ENCODE measurements around the gene FOXJ3.

The FOXJ3 gene

GRCh38 chr1:42264511-42265190 lies 70.4 kb downstream of the FOXJ3 start:
- TF ChIP-seq FOXP2 (optimal IDR thresholded peaks at IDR 0.05; ENCODE audit: control extremely low read depth, extremely low read length, insufficient read depth) (no peak), POLR2AphosphoS5 (IDR thresholded peaks at IDR 0.05; ENCODE audit: borderline replicate concordance, low read depth, low read length) (no peak), EZH2 (IDR thresholded peaks at IDR 0.05) (no peak)
- Histone ChIP-seq H3K27ac (no peak overlapping the region), H3K9ac (ENCODE audit: insufficient read length) (no peak overlapping the region), H3K36me3 (ENCODE audit: insufficient read depth, low read length) (peaks cover 40% of the 10 kb centered on the region), H3K9me3 (ENCODE audit: low read depth, low read length) (peaks cover 4% of the 10 kb centered on the region; the same call in 1 of the 2 replicates), H3K4me3 (no peak overlapping the region)
- no peak for DNase-seq (ENCODE audit: low read depth, low spot score)

- H3K9ac ChIP-seq (ENCODE audit: insufficient read length), result no peak overlapping the region
- H3K27ac ChIP-seq, result no peak overlapping the region
- no peaks in the 10 kb centered on the region for H3K9me3 ChIP-seq (ENCODE audit: low read depth, low read length)
- H3K36me3 ChIP-seq (ENCODE audit: insufficient read depth, low read length), result peaks cover 34% of the 10 kb centered on the region
- TF ChIP-seq POLR2AphosphoS5 (IDR thresholded peaks at IDR 0.05; ENCODE audit: borderline replicate concordance, low read depth, low read length), result no peak
- no peak for DNase-seq (ENCODE audit: low read depth, low spot score)
- H3K4me3 ChIP-seq, result no peak overlapping the region
Observed at GRCh38 chr1:42263019-42263418, 72.0 kb downstream of the FOXJ3 start.

GRCh38 chr1:42260376-42261070 lies 74.5 kb downstream of the FOXJ3 start:
- TF ChIP-seq POLR2AphosphoS5 (IDR thresholded peaks at IDR 0.05; ENCODE audit: borderline replicate concordance, low read depth, low read length) (no peak), EZH2 (IDR thresholded peaks at IDR 0.05) (no peak), FOXP2 (optimal IDR thresholded peaks at IDR 0.05; ENCODE audit: control extremely low read depth, extremely low read length, insufficient read depth) (no peak)
- no peak for DNase-seq (ENCODE audit: low read depth, low spot score)
- no peak overlapping the region for H3K27ac ChIP-seq
- H3K36me3 ChIP-seq (ENCODE audit: insufficient read depth, low read length), result peaks cover 32% of the 10 kb centered on the region
- no peak overlapping the region for H3K4me3 ChIP-seq
- H3K9me3 ChIP-seq (ENCODE audit: low read depth, low read length), result no peaks in the 10 kb centered on the region
- no peak overlapping the region for H3K9ac ChIP-seq (ENCODE audit: insufficient read length)

- DNase-seq (ENCODE audit: low read depth, low spot score), result no peak
- H3K4me3 ChIP-seq, result no peak overlapping the region
- TF ChIP-seq POLR2AphosphoS5 (IDR thresholded peaks at IDR 0.05; ENCODE audit: borderline replicate concordance, low read depth, low read length), result no peak
- TF ChIP-seq EZH2 (IDR thresholded peaks at IDR 0.05), result no peak
- TF ChIP-seq FOXP2 (optimal IDR thresholded peaks at IDR 0.05; ENCODE audit: control extremely low read depth, extremely low read length, insufficient read depth), result no peak
- H3K9ac ChIP-seq (ENCODE audit: insufficient read length), result no peak overlapping the region
- peaks cover 30% of the 10 kb centered on the region for H3K36me3 ChIP-seq (ENCODE audit: insufficient read depth, low read length)
- H3K9me3 ChIP-seq (ENCODE audit: low read depth, low read length), result no peaks in the 10 kb centered on the region
- no peak overlapping the region for H3K27ac ChIP-seq
Observed at GRCh38 chr1:42259739-42260064, 75.3 kb downstream of the FOXJ3 start.

GRCh38 chr1:42259059-42259738 lies 75.8 kb downstream of the FOXJ3 start:
- no peak for TF ChIP-seq EZH2 (IDR thresholded peaks at IDR 0.05)
- TF ChIP-seq FOXP2 (optimal IDR thresholded peaks at IDR 0.05; ENCODE audit: control extremely low read depth, extremely low read length, insufficient read depth), result no peak
- no peak for TF ChIP-seq POLR2AphosphoS5 (IDR thresholded peaks at IDR 0.05; ENCODE audit: borderline replicate concordance, low read depth, low read length)
- peaks cover 25% of the 10 kb centered on the region for H3K36me3 ChIP-seq (ENCODE audit: insufficient read depth, low read length)
- no peak overlapping the region for H3K9ac ChIP-seq (ENCODE audit: insufficient read length)
- DNase-seq (ENCODE audit: low read depth, low spot score), result no peak
- H3K9me3 ChIP-seq (ENCODE audit: low read depth, low read length), result no peaks in the 10 kb centered on the region
- H3K4me3 ChIP-seq, result no peak overlapping the region
- no peak overlapping the region for H3K27ac ChIP-seq

- Histone ChIP-seq H3K27ac (no peak overlapping the region), H3K9ac (ENCODE audit: insufficient read length) (no peak overlapping the region), H3K36me3 (ENCODE audit: insufficient read depth, low read length) (peaks cover 18% of the 10 kb centered on the region), H3K4me3 (no peak overlapping the region), H3K9me3 (ENCODE audit: low read depth, low read length) (no peaks in the 10 kb centered on the region)
- DNase-seq (ENCODE audit: low read depth, low spot score), result no peak
- TF ChIP-seq POLR2AphosphoS5 (IDR thresholded peaks at IDR 0.05; ENCODE audit: borderline replicate concordance, low read depth, low read length), result no peak
Observed at GRCh38 chr1:42258218-42258617, 76.8 kb downstream of the FOXJ3 start.

- Histone ChIP-seq H3K27ac (no peak overlapping the region), H3K36me3 (ENCODE audit: insufficient read depth, low read length) (peaks cover 25% of the 10 kb centered on the region), H3K4me3 (no peak overlapping the region), H3K9me3 (ENCODE audit: low read depth, low read length) (peaks cover 13% of the 10 kb centered on the region; the same call in 1 of the 2 replicates), H3K9ac (ENCODE audit: insufficient read length) (no peak overlapping the region)
- TF ChIP-seq EZH2 (IDR thresholded peaks at IDR 0.05) (no peak), POLR2AphosphoS5 (IDR thresholded peaks at IDR 0.05; ENCODE audit: borderline replicate concordance, low read depth, low read length) (no peak), FOXP2 (optimal IDR thresholded peaks at IDR 0.05; ENCODE audit: control extremely low read depth, extremely low read length, insufficient read depth) (no peak)
- no peak for DNase-seq (ENCODE audit: low read depth, low spot score)
Observed at GRCh38 chr1:42251042-42251441, 84.0 kb downstream of the FOXJ3 start.

- Histone ChIP-seq H3K4me3 (no peak overlapping the region), H3K27ac (no peak overlapping the region), H3K9ac (ENCODE audit: insufficient read length) (no peak overlapping the region), H3K36me3 (ENCODE audit: insufficient read depth, low read length) (peaks cover 23% of the 10 kb centered on the region), H3K9me3 (ENCODE audit: low read depth, low read length) (peaks cover 13% of the 10 kb centered on the region; the same call in 1 of the 2 replicates)
- DNase-seq (ENCODE audit: low read depth, low spot score), result no peak
- TF ChIP-seq POLR2AphosphoS5 (IDR thresholded peaks at IDR 0.05; ENCODE audit: borderline replicate concordance, low read depth, low read length) (no peak), FOXP2 (optimal IDR thresholded peaks at IDR 0.05; ENCODE audit: control extremely low read depth, extremely low read length, insufficient read depth) (no peak), EZH2 (IDR thresholded peaks at IDR 0.05) (no peak)
Observed at GRCh38 chr1:42250164-42250563, 84.9 kb downstream of the FOXJ3 start.
